ENCODE results near the gene CAMKK2. TPM values are rescaled to one million over a fixed set of nuclear protein-coding genes. Genes with fewer than 3 reads are reported as not detected.

The CAMKK2 gene
- total and polyA plus RNA-seq, 9 of the 15 experiments (the other 6 are each of a cell fraction or from before 2014, with no cell fraction given) = 4.3 to 32.0 (median 18.2) TPM

DNA sequence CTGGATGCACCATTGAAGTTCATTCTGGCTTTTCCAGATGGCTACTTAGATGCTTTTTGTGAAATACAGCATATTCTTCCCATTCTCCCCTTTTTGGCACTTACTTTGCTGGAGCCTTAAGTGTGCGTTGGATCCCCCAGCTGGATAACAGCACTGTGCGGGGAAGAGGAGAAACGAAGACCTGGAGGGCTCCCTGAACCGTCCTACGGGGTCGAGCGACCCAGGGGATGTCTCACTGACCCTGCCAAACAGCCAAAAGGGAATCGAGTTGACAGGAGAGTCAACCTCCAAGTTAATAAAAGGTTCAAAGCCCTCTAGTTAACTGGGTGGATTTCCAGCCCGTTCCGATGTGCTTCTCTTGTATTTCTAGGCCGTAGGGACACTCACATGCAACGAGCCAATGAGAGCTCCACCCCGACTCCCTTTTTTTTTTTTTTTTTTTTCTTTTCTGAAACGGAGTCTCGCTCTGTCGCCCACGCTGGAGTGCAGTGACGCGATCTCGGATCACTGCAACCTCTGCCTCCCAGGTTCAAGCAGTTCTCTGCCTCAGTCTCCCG is 1.0 kb upstream of the CAMKK2 start (continued):
- TF ChIP-seq, protein P1, sequence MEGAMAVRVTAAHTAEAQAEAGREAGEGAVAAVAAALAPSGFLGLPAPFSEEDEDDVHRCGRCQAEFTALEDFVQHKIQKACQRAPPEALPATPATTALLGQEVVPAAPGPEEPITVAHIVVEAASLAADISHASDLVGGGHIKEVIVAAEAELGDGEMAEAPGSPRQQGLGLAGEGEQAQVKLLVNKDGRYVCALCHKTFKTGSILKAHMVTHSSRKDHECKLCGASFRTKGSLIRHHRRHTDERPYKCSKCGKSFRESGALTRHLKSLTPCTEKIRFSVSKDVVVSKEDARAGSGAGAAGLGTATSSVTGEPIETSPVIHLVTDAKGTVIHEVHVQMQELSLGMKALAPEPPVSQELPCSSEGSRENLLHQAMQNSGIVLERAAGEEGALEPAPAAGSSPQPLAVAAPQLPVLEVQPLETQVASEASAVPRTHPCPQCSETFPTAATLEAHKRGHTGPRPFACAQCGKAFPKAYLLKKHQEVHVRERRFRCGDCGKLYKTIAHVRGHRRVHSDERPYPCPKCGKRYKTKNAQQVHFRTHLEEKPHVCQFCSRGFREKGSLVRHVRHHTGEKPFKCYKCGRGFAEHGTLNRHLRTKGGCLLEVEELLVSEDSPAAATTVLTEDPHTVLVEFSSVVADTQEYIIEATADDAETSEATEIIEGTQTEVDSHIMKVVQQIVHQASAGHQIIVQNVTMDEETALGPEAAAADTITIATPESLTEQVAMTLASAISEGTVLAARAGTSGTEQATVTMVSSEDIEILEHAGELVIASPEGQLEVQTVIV (CRISPR knock-in tag; IDR thresholded peaks at IDR 0.05; ENCODE audit: borderline replicate concordance) = no peak
- TF ChIP-seq KDM5B (IDR thresholded peaks at IDR 0.05; ENCODE audit: insufficient replicate concordance, low read depth, low read length) (no peak), POLR3A (IDR thresholded peaks at IDR 0.05; ENCODE audit: borderline replicate concordance, extremely low read depth, insufficient read depth, insufficient read length) (no peak), EP400 (IDR thresholded peaks at IDR 0.05) (no peak), CAMTA2 (CRISPR knock-in tag; conservative IDR thresholded peaks at IDR 0.05) (no peak), XRCC3 (IDR thresholded peaks at IDR 0.05) (no peak), RBFOX2 (IDR thresholded peaks at IDR 0.05; ENCODE audit: low read depth, low read length) (no peak), ZNF143 (CRISPR knock-in tag; IDR thresholded peaks at IDR 0.05) (0 out of 2 replicates have a peak, but pooled peaks have one; percentile 2), KLF1 (tag; IDR thresholded peaks at IDR 0.05) (no peak), NFIX (CRISPR knock-in tag; IDR thresholded peaks at IDR 0.05; ENCODE audit: low read depth) (no peak), MBD2 (IDR thresholded peaks at IDR 0.05; ENCODE audit: borderline replicate concordance, low read depth) (peak; percentile 30; the same call in 1 of the 2 replicates), BCOR (IDR thresholded peaks at IDR 0.05) (no peak), IRF2 (CRISPR knock-in tag; IDR thresholded peaks at IDR 0.05) (no peak), ZNF668 (CRISPR knock-in tag; IDR thresholded peaks at IDR 0.05) (no peak), NFXL1 (CRISPR knock-in tag; IDR thresholded peaks at IDR 0.05) (no peak), MAFK (IDR thresholded peaks at IDR 0.05; ENCODE audit: low read length) (no peak), ZNF384 (IDR thresholded peaks at IDR 0.05; ENCODE audit: low read depth, low read length) (peak; percentile 91)
- TF ChIP-seq, protein P2, sequence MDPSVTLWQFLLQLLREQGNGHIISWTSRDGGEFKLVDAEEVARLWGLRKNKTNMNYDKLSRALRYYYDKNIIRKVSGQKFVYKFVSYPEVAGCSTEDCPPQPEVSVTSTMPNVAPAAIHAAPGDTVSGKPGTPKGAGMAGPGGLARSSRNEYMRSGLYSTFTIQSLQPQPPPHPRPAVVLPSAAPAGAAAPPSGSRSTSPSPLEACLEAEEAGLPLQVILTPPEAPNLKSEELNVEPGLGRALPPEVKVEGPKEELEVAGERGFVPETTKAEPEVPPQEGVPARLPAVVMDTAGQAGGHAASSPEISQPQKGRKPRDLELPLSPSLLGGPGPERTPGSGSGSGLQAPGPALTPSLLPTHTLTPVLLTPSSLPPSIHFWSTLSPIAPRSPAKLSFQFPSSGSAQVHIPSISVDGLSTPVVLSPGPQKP (CRISPR knock-in tag; IDR thresholded peaks at IDR 0.05) = no peak
- TF ChIP-seq, protein P3, sequence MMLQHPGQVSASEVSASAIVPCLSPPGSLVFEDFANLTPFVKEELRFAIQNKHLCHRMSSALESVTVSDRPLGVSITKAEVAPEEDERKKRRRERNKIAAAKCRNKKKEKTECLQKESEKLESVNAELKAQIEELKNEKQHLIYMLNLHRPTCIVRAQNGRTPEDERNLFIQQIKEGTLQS (IDR thresholded peaks at IDR 0.05) = no peak
- TF ChIP-seq, protein P3 (CRISPR knock-in tag; conservative IDR thresholded peaks at IDR 0.05) = no peak
- TF ChIP-seq, protein P4, sequence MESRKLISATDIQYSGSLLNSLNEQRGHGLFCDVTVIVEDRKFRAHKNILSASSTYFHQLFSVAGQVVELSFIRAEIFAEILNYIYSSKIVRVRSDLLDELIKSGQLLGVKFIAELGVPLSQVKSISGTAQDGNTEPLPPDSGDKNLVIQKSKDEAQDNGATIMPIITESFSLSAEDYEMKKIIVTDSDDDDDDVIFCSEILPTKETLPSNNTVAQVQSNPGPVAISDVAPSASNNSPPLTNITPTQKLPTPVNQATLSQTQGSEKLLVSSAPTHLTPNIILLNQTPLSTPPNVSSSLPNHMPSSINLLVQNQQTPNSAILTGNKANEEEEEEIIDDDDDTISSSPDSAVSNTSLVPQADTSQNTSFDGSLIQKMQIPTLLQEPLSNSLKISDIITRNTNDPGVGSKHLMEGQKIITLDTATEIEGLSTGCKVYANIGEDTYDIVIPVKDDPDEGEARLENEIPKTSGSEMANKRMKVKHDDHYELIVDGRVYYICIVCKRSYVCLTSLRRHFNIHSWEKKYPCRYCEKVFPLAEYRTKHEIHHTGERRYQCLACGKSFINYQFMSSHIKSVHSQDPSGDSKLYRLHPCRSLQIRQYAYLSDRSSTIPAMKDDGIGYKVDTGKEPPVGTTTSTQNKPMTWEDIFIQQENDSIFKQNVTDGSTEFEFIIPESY (CRISPR knock-in tag; IDR thresholded peaks at IDR 0.05) = no peak
- TF ChIP-seq, protein P5, sequence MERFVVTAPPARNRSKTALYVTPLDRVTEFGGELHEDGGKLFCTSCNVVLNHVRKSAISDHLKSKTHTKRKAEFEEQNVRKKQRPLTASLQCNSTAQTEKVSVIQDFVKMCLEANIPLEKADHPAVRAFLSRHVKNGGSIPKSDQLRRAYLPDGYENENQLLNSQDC (CRISPR knock-in tag; IDR thresholded peaks at IDR 0.05) = no peak

Data from K562 (cell line).